GM20431 (cell line): ENCODE data around the gene KRTAP5-4.
"Not testable (repeated sequence)": the region's sequence is repeated elsewhere in the genome, so short reads cannot be mapped to it uniquely, and the experiment has no call there.

Source experiments
- in situ Hi-C: fragments of 300-500 bp; cut with MseI, MboI; formaldehyde crosslinking; loops from one replicate; pipeline ENCODE4 v1.15.0; 2020; ENCODE audit warnings: low sequenced_read_pairs; ENCODE audit not compliant: unreplicated experiment

KRTAP5-4 gene

DNA sequence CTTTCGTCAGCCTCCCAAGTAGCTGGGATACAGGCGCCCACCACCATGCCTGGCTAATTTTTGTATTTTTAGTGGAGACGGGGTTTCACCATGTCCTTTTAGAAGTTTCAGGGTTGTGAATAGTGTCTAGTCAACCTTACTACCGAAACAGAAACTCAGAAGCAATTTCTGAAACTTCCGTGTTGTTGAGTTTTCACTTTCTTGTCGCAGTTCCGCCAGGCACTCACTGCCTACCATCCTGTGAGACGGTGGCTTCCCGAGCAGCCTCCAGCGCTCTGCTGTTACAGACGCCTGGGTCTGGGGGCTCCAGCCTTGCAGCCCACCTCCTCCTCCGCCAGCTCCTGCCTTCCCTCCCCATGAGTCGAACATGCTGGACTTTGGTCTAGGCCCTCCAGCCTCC is 16.0 kb downstream of the KRTAP5-4 start:
- in situ Hi-C loops: not testable (repeated sequence)

GRCh38 chr11:1604711-1605110 is 17.2 kb downstream of the KRTAP5-4 start:
- in situ Hi-C loops: no loop called here

- in situ Hi-C loops: no loop called here
Observed at GRCh38 chr11:1604181-1604580, 17.8 kb downstream of the KRTAP5-4 start.

DNA sequence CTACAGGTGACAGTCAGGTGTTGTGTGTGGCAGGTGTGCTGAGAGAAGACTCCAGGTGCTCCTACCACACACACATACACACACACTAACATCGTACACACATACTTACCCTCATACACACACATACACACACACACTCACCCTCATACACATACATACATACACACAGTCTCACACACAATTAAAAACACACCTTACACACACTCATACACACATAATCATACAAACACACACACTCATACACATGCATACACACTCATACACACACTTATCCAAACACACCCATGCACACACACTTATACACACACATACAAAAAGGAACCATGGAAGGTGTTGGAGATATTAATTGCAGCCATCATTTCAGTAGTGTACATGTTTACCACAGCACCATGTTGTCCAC is 18.3 kb downstream of the KRTAP5-4 start:
- in situ Hi-C loops: no loop called here

- in situ Hi-C loops: not testable (repeated sequence)
Observed at GRCh38 chr11:1601663-1602062, 20.3 kb downstream of the KRTAP5-4 start.

- in situ Hi-C loops: no loop called here
Observed at GRCh38 chr11:1600626-1601025, 21.3 kb downstream of the KRTAP5-4 start.

GRCh38 chr11:1598816-1599215 is 23.1 kb downstream of the KRTAP5-4 start:
- in situ Hi-C loops: no loop called here

DNA sequence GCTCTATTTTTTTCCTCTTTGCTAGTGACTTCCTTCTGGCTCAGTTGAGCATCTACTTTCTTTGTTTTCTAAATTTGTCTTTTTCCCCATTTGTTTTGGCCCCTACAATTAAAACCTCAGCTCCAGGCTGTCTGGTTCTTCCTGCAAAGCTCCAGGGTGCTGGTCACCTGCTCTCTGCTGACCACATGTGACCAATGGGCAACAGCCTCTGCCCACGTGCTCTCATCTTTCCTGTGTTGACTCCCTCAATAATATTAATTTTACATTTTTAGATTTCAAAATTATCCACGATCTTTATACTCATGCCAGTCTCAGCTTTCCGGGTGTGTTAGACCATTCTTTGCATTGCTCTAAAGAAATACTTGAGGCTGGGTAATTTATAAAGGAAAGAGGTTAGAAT is 23.5 kb downstream of the KRTAP5-4 start:
- in situ Hi-C loops: not testable (repeated sequence)

DNA sequence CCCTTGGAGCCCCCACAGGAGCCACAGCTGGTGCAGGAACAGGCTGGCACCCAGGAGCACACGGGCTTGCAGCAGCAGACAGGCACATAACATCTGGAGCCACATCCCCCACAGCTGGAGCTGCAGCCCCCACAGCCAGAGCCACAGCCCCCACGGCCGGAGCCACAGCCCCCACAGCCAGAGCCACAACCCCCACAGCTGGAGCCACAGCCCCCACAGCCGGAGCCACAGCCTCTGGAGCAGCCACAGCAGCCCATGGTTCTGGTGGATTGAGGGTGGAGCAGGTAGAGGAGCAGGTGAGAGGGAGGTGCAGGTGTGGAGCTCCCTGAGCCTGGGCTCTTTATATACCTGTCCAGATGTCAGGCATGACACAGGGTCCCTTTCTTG is 24.0 kb downstream of the KRTAP5-4 start, which contains the start of gene KRTAP5-2:
Gene KRTAP5-2, minus strand, starts transcription at position 301 of the 387 bp plus-strand sequence. Its CDS starts 44 bp downstream, at position 257.
- in situ Hi-C loops: no loop called here

DNA sequence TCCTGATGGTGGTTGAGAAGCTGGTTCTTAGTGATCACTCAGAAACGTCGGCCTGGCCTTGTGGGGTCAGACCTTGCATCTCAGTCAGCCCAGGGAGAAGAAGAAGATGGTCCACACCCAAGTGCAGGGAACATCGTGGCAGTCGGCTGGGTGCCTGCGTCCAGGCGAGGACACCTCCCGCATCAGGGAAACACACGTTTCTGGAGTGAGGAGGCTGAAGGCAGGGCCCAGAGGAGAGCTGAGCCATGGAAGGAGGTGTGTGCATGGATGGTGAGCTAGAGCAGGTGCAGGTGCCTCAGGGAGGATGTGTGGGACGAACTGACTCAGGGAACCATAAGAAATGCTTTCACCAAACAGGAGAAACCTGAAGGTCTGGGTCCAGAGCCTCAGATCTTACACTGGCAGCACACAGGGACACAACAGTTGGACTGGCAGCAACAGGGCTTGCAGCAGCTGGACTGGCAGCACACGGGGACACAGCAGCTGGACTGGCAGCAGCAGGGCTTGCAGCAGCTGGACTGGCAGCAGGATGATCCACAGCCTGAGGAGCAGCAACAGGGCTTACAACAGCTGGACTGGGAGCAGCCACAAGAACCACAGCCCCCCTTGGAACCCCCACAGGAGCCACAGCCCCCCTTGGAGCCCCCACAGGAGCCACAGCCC is 24.5 kb downstream of the KRTAP5-4 start:
- in situ Hi-C loops: no loop called here

- in situ Hi-C loops: not testable (repeated sequence)
Observed at GRCh38 chr11:1596576-1597121, 25.3 kb downstream of the KRTAP5-4 start.

GRCh38 chr11:1595994-1596575 is 25.9 kb downstream of the KRTAP5-4 start:
- in situ Hi-C loops: not testable (repeated sequence)

DNA sequence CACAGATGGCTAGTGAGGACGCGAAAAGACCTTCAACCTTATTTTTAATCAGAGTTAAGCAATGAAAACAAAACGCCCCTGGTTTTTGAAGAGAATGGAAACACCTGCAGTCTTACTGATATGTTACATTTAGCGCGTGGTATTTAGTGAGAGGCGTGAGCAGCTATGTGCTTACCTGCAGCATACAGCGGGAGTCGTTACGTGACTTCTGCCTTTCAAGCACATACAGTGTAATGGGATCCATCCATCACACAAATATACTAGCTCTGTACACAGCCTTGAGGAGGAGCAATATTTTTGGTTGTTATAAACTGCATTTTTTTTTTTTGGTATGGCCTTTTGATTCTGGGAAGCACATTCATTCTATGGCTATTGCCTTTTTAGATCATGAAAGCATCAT is 29.3 kb downstream of the KRTAP5-4 start:
- in situ Hi-C loops: no loop called here

GRCh38 chr11:1589996-1590395 is 31.9 kb downstream of the KRTAP5-4 start:
- in situ Hi-C loops: no loop called here

DNA sequence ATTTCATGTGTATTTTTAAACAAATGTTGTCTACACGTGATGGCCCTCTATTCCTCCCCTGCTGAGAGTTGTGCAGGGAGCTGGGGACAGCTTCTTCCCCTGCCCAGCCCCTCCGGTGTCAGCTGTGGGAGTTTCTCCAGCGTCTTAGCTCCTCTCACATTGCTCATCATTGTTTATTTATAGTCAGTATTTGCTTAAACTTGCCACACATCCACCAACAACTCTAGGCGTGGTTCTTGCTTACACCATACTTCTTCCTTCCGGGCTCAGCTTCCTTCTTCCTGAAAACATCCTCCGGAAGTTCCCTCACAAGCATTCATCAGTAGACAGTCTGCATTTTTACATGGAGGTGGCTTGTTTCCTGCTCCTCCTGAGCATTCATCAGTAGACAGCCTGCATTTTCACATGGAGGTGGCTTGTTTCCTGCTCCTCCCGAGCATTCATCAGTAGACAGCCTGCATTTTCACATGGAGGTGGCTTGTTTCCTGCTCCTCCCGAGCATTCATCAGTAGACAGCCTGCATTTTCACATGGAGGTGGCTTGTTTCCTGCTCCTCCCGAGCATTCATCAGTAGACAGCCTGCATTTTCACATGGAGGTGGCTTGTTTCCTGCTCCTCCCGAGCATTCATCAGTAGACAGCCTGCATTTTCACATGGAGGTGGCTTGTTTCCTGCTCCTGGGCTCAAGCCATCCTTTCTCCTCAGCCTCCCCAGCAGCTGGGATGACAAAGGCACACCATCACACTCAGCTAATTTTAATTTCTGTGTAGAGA is 32.6 kb downstream of the KRTAP5-4 start:
- in situ Hi-C loops: not testable (repeated sequence)

GRCh38 chr11:1586699-1587098 is 35.2 kb downstream of the KRTAP5-4 start:
- in situ Hi-C loops: no loop called here

GRCh38 chr11:1584661-1585370 is 37.1 kb downstream of the KRTAP5-4 start, which contains the start of gene KRTAP5-1:
KRTAP5-1 (minus strand) TSS chr11:1585283; CDS start chr11:1585249, 34 bp downstream.
- in situ Hi-C loops: not testable (repeated sequence)

GRCh38 chr11:1582909-1583308 is 39.0 kb downstream of the KRTAP5-4 start:
- in situ Hi-C loops: not testable (repeated sequence)

DNA sequence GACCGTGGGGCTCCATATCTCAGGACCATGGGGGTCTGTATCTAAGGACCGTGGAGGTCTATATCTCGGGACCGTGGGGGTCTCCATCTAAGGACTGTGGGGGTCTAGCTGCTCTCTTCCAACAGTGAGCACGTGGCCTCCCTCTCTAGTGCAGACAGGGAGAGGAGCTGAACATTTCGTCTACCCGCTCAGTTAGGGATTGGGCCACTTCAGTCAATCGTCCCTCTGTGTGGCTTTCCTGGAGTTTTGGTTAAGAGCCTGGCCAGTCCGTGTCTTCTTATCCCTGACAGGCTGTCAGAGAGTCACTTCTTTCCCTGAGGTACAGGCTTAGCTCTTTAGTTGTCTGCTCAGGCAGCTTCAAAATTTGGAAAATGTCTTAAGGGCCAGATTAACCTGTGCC is 40.0 kb downstream of the KRTAP5-4 start:
- in situ Hi-C loops: no loop called here

GRCh38 chr11:1576825-1577224 is 45.1 kb downstream of the KRTAP5-4 start:
- in situ Hi-C loops: no loop called here
